Heart left ventricle (tissue), 13 donors: Measurements from ENCODE around the gene TPSD1.

ENCODE experiments used
- POLR2A ChIP-seq, 2 donors: fragments of 450-650 bp; IDR thresholded peaks; one replicate each; pipeline ENCODE4 v1.6.1; 2017; ENCODE audit warnings: antibody characterized with exemption in 2 of 2, mild to moderate bottlenecking in 2 of 2, moderate library complexity in 2 of 2
- TF ChIP-seq, protein P1 (sequence below), 12 donors: fragments of 200-600 bp; sonication (generic) in 4 of 12; IDR thresholded peaks; one replicate each; pipeline versions ENCODE4 v1.5.0 to v1.8.0; 2018 to 2022; ENCODE audit warnings: antibody characterized with exemption in 12 of 12, mild to moderate bottlenecking in 5 of 12
- donor health status: ischemic (EF 13 %, LVEDD 7.1; RV severe dilation, severe dysfunction).
- donor health status: DM: no; HTN: yes; CAD: no.
- donor health status: DM: no; HTN: no; CAD: no.
- donor health status: ischemic (EF 25% LVEDD 6.9; RV normal size, moderate dysfunction).
- donor health status: ischemic (EF 25% LVEDD 5.7; RV mildly dilated, moderate dysfunction).
- donor health status: ischemic (EF 35%, LVEDD 5.7; RV mildly dilated, moderate dysfunction).
- donor health status: nonischemic (EF 11% LVEDD 7.7; RV severe dilation, severe dysfunction).
- donor health status: DM: yes; HTN: yes; CAD: no.
- donor health status: PGD.
- donor health status: ischemic (EF 29% LVEDD 5.4; RV normal size, mild dysfunction).
- donor health status: nonischemic (EF 23%, LVEDD 6.1; RV moderate dilation, normal function).

DNA sequence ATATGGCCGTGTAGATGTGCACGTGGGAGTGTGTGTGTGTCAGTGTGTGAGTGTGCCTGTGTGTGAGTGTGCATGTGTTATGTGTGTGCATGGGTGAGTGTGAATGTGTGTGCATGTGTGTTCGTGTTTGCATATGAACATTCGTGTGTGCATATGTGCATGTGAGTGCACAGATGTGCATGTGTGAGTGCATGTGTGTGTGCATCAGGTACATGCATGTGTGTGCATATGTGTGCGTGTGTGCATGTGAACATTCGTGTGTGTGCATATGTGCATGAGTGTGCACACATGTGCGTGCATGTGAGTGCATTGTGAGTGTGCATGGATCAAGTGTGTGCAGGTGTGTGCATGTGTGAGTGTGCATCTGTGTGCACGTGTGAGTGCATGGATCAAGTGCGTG, 17.9 kb upstream of the TPSD1 start:
- TF ChIP-seq, protein P1, sequence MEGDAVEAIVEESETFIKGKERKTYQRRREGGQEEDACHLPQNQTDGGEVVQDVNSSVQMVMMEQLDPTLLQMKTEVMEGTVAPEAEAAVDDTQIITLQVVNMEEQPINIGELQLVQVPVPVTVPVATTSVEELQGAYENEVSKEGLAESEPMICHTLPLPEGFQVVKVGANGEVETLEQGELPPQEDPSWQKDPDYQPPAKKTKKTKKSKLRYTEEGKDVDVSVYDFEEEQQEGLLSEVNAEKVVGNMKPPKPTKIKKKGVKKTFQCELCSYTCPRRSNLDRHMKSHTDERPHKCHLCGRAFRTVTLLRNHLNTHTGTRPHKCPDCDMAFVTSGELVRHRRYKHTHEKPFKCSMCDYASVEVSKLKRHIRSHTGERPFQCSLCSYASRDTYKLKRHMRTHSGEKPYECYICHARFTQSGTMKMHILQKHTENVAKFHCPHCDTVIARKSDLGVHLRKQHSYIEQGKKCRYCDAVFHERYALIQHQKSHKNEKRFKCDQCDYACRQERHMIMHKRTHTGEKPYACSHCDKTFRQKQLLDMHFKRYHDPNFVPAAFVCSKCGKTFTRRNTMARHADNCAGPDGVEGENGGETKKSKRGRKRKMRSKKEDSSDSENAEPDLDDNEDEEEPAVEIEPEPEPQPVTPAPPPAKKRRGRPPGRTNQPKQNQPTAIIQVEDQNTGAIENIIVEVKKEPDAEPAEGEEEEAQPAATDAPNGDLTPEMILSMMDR (IDR thresholded peaks at IDR 0.05), result no peak
- TF ChIP-seq POLR2A (IDR thresholded peaks at IDR 0.05), result no peak
